ENCODE data around the gene RFNG. TPM values are rescaled to one million over a fixed set of nuclear protein-coding genes. Genes with fewer than 3 reads are reported as not detected.

Gene RFNG
- total RNA-seq, 2 donors from 2014 or later, result 46.3 to 54.5 TPM

- 95 to 97% methylated on average over 6 to 10 of the region's 10 CpGs for WGBS, 2 experiments (ENCODE audit: insufficient coverage in 1 of 2, insufficient read length in 1 of 2)
- Mint-ChIP-seq H3K4me1 (no peaks in the 10 kb centered on the region), H3K36me3 (ENCODE audit: low read depth) (peaks cover 16% of the 10 kb centered on the region), H3K4me3 (no peak overlapping the region), H3K9me3 (no peaks in the 10 kb centered on the region), H3K27ac (no peak overlapping the region), H3K27me3 (ENCODE audit: insufficient read depth) (no peaks in the 10 kb centered on the region)
- DNase-seq, result no peak
- TF ChIP-seq CTCF (conservative IDR thresholded peaks at IDR 0.05), result no peak
- no peak overlapping the region for H3K9ac ChIP-seq (ENCODE audit: extremely low read depth, low read length, poor library complexity, severe bottlenecking)
- no peak overlapping the region for H3K27ac ChIP-seq (ENCODE audit: low read depth, low read length)
- no peak overlapping the region for H3K4me3 ChIP-seq (ENCODE audit: low read length)
- no peaks in the 10 kb centered on the region for H3K4me1 ChIP-seq (ENCODE audit: control insufficient read depth, insufficient read depth, low read length)
- no peaks in the 10 kb centered on the region for H3K9me3 ChIP-seq (ENCODE audit: control insufficient read depth, low read length)
- H3K27me3 ChIP-seq (ENCODE audit: control insufficient read depth, insufficient read depth, low read length, poor library complexity, severe bottlenecking), result no peaks in the 10 kb centered on the region
- peaks cover 37% of the 10 kb centered on the region for H3K36me3 ChIP-seq (ENCODE audit: control insufficient read depth, insufficient read depth, low read length)
Observed at GRCh38 chr17:82058855-82059249, 7.2 kb upstream of the RFNG start.

GRCh38 chr17:82058230-82058854 lies 6.7 kb upstream of the RFNG start:
- no peak for DNase-seq
- no peak for TF ChIP-seq CTCF (conservative IDR thresholded peaks at IDR 0.05)
- Histone ChIP-seq H3K9me3 (ENCODE audit: control insufficient read depth, low read length) (no peaks in the 10 kb centered on the region), H3K27me3 (ENCODE audit: control insufficient read depth, insufficient read depth, low read length, poor library complexity, severe bottlenecking) (no peaks in the 10 kb centered on the region), H3K4me1 (ENCODE audit: control insufficient read depth, insufficient read depth, low read length) (no peaks in the 10 kb centered on the region), H3K9ac (ENCODE audit: extremely low read depth, low read length, poor library complexity, severe bottlenecking) (no peak overlapping the region), H3K27ac (ENCODE audit: low read depth, low read length) (no peak overlapping the region), H3K36me3 (ENCODE audit: control insufficient read depth, insufficient read depth, low read length) (peaks cover 40% of the 10 kb centered on the region), H3K4me3 (ENCODE audit: low read length) (no peak overlapping the region)
- no peak overlapping the region for H3K27ac Mint-ChIP-seq
- peaks cover 16% of the 10 kb centered on the region for H3K36me3 Mint-ChIP-seq (ENCODE audit: low read depth)
- no peaks in the 10 kb centered on the region for H3K4me1 Mint-ChIP-seq
- no peaks in the 10 kb centered on the region for H3K27me3 Mint-ChIP-seq (ENCODE audit: insufficient read depth)
- H3K9me3 Mint-ChIP-seq, result no peaks in the 10 kb centered on the region
- 88 to 93% methylated on average over 13 to 17 of the region's 17 CpGs for WGBS, 2 experiments (ENCODE audit: insufficient coverage in 1 of 2, insufficient read length in 1 of 2)
- H3K4me3 Mint-ChIP-seq, result no peak overlapping the region

GRCh38 chr17:82056729-82057621 lies 5.4 kb upstream of the RFNG start:
- Mint-ChIP-seq H3K4me1 (no peaks in the 10 kb centered on the region), H3K27me3 (ENCODE audit: insufficient read depth) (no peaks in the 10 kb centered on the region), H3K36me3 (ENCODE audit: low read depth) (peaks cover 14% of the 10 kb centered on the region), H3K9me3 (no peaks in the 10 kb centered on the region), H3K27ac (no peak overlapping the region), H3K4me3 (no peak overlapping the region)
- Histone ChIP-seq H3K9ac (ENCODE audit: extremely low read depth, low read length, poor library complexity, severe bottlenecking) (no peak overlapping the region), H3K36me3 (ENCODE audit: control insufficient read depth, insufficient read depth, low read length) (peaks cover 43% of the 10 kb centered on the region), H3K4me1 (ENCODE audit: control insufficient read depth, insufficient read depth, low read length) (no peaks in the 10 kb centered on the region), H3K9me3 (ENCODE audit: control insufficient read depth, low read length) (no peaks in the 10 kb centered on the region), H3K4me3 (ENCODE audit: low read length) (no peak overlapping the region), H3K27ac (ENCODE audit: low read depth, low read length) (no peak overlapping the region), H3K27me3 (ENCODE audit: control insufficient read depth, insufficient read depth, low read length, poor library complexity, severe bottlenecking) (no peaks in the 10 kb centered on the region)
- no peak for DNase-seq
- 94 to 98% methylated on average over 20 to 29 of the region's 29 CpGs for WGBS, 2 experiments (ENCODE audit: insufficient coverage in 1 of 2, insufficient read length in 1 of 2)
- TF ChIP-seq CTCF (conservative IDR thresholded peaks at IDR 0.05), result no peak
